ENCODE data around the gene ACOT8.

The ACOT8 gene

DNA sequence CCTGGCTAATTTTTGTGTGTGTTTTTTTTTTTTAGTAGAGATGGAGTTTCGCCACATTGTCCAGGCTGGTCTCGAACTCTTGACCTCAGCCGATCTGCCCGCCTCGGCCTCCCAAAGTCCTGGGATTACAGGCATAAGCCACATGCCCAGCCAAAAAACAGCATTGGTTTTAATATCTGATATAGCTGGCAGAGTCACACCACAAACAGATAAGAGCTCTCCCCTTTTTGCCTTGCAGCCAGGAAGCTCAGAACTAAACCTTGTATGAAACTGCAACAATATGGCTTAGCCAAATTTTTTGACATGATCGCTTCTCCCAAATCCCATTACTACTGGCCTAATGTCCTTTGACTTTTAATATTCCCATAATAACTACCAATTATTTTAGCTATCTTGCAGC, 4.9 kb downstream of the ACOT8 start:
- TF ChIP-seq TAF1 (IDR thresholded peaks at IDR 0.05; ENCODE audit: borderline replicate concordance, insufficient read depth, low read length) (no peak), POLR2AphosphoS5 (IDR thresholded peaks at IDR 0.05; ENCODE audit: low read depth, low read length) (no peak), FOXP2 (optimal IDR thresholded peaks at IDR 0.05; ENCODE audit: borderline replicate concordance, extremely low read depth, extremely low read length, insufficient read depth) (no peak)
- TF ChIP-seq, protein P1, sequence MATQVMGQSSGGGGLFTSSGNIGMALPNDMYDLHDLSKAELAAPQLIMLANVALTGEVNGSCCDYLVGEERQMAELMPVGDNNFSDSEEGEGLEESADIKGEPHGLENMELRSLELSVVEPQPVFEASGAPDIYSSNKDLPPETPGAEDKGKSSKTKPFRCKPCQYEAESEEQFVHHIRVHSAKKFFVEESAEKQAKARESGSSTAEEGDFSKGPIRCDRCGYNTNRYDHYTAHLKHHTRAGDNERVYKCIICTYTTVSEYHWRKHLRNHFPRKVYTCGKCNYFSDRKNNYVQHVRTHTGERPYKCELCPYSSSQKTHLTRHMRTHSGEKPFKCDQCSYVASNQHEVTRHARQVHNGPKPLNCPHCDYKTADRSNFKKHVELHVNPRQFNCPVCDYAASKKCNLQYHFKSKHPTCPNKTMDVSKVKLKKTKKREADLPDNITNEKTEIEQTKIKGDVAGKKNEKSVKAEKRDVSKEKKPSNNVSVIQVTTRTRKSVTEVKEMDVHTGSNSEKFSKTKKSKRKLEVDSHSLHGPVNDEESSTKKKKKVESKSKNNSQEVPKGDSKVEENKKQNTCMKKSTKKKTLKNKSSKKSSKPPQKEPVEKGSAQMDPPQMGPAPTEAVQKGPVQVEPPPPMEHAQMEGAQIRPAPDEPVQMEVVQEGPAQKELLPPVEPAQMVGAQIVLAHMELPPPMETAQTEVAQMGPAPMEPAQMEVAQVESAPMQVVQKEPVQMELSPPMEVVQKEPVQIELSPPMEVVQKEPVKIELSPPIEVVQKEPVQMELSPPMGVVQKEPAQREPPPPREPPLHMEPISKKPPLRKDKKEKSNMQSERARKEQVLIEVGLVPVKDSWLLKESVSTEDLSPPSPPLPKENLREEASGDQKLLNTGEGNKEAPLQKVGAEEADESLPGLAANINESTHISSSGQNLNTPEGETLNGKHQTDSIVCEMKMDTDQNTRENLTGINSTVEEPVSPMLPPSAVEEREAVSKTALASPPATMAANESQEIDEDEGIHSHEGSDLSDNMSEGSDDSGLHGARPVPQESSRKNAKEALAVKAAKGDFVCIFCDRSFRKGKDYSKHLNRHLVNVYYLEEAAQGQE (IDR thresholded peaks at IDR 0.05; ENCODE audit: insufficient read depth in 1 of 2, low read depth in 2 of 2, low read length in 2 of 2): no peak

DNA sequence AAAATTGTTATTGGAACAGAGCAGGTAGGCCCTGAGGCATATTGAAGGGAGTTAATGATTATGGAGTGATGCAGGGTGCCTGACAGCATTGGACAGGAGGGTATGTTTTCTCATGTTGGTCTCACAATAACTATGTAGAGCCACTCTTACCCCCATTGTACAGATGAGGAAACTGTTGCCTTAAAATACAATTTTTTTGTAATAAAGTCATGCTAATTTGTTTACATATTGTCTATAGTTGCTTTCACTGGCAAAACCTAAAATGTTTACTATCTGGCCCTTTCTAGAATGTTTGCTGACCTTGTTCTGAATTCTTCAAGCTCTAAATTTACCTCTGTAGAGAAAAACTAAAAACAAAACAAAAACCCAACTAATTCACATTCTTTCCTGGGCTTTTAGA, 5.7 kb downstream of the ACOT8 start:
- TF ChIP-seq FOXP2 (optimal IDR thresholded peaks at IDR 0.05; ENCODE audit: borderline replicate concordance, extremely low read depth, extremely low read length, insufficient read depth) (no peak), POLR2AphosphoS5 (IDR thresholded peaks at IDR 0.05; ENCODE audit: low read depth, low read length) (no peak), TAF1 (IDR thresholded peaks at IDR 0.05; ENCODE audit: borderline replicate concordance, insufficient read depth, low read length) (no peak), SIN3A (IDR thresholded peaks at IDR 0.05; ENCODE audit: borderline replicate concordance, insufficient read depth, low read length) (no peak)
- TF ChIP-seq, protein P1 (IDR thresholded peaks at IDR 0.05; ENCODE audit: insufficient read depth in 1 of 2, low read depth in 2 of 2, low read length in 2 of 2): no peak

DNA sequence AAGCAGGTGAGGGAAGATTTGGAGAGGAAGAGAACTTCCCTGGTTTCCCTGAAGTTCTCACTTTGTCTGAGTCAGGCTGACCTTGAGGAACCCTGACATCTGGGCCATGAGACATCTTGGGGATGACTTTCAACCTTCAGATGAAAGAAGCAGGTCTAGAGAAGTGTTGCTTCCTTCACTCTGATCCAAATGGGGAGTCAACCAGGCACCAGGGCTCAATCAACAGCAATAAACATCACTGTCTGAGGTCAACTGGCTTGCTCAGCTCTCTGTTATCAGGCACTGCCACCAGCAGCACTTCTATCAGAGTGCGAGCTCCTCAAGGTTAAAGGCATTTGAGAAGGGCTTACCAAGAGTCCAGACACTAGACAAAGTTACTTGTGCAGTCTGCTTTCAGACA, 6.3 kb downstream of the ACOT8 start:
- TF ChIP-seq FOXP2 (optimal IDR thresholded peaks at IDR 0.05; ENCODE audit: borderline replicate concordance, extremely low read depth, extremely low read length, insufficient read depth): no peak
- TF ChIP-seq, protein P1 (IDR thresholded peaks at IDR 0.05; ENCODE audit: insufficient read depth in 1 of 2, low read depth in 2 of 2, low read length in 2 of 2): no peak
- no peak for TF ChIP-seq TAF1 (IDR thresholded peaks at IDR 0.05; ENCODE audit: borderline replicate concordance, insufficient read depth, low read length)
- TF ChIP-seq SIN3A (IDR thresholded peaks at IDR 0.05; ENCODE audit: borderline replicate concordance, insufficient read depth, low read length): no peak
- no peak for TF ChIP-seq POLR2AphosphoS5 (IDR thresholded peaks at IDR 0.05; ENCODE audit: low read depth, low read length)

DNA sequence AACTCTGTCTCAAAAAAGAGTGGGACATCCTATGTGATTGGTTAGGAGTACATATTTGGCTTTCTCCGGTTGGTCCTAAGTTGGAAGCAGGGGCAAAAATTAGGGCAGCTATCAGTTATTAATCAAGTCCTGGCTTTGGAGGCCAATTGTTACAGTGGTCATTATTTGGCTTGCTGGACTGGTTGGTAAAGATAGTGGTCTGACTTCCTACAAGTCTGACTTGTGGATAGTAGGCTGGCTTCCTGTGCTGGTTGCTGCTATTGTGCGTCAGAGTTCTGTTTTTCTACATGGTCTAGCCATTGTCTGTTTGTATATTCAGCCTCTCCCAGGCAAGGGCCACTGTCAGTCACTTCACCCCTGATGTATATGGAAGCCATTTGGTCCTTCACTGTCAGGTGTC, 7.0 kb downstream of the ACOT8 start:
- TF ChIP-seq, protein P1 (IDR thresholded peaks at IDR 0.05; ENCODE audit: insufficient read depth in 1 of 2, low read depth in 2 of 2, low read length in 2 of 2): no peak
- no peak for TF ChIP-seq POLR2AphosphoS5 (IDR thresholded peaks at IDR 0.05; ENCODE audit: low read depth, low read length)
- no peak for TF ChIP-seq TAF1 (IDR thresholded peaks at IDR 0.05; ENCODE audit: borderline replicate concordance, insufficient read depth, low read length)
- TF ChIP-seq FOXP2 (optimal IDR thresholded peaks at IDR 0.05; ENCODE audit: borderline replicate concordance, extremely low read depth, extremely low read length, insufficient read depth): no peak
- TF ChIP-seq SIN3A (IDR thresholded peaks at IDR 0.05; ENCODE audit: borderline replicate concordance, insufficient read depth, low read length): no peak

DNA sequence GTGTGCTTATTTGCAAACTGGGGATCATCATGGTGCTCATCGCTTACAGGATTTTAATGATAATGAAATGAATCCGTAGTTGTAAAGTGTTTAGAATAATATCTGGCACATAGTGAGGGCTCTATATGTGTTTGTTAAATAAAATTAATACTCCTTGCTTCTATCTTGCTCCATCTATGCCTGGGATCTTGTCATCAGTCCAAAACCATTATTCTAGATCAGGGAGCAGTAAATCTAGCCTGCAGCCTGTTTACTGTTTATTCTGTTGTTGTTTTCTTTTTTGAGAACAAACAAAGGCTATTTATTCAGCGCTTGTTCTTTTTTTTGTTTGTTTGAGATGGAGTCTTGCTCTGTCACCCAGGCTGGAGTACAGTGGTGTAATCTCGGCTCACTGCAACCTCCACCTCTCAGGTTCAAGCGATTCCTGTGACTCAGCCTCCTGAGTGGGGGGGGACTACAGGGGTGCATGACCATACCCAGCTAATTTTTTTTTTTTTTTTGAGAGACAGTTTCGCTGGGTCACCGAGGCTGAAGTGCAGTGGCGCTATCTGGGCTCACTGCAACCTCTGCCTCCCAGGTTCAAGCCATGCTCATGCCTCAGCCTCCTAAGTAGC, 8.1 kb downstream of the ACOT8 start:
- TF ChIP-seq POLR2AphosphoS5 (IDR thresholded peaks at IDR 0.05; ENCODE audit: low read depth, low read length) (no peak), SIN3A (IDR thresholded peaks at IDR 0.05; ENCODE audit: borderline replicate concordance, insufficient read depth, low read length) (no peak), FOXP2 (optimal IDR thresholded peaks at IDR 0.05; ENCODE audit: borderline replicate concordance, extremely low read depth, extremely low read length, insufficient read depth) (no peak), TAF1 (IDR thresholded peaks at IDR 0.05; ENCODE audit: borderline replicate concordance, insufficient read depth, low read length) (no peak)
- TF ChIP-seq, protein P1 (IDR thresholded peaks at IDR 0.05; ENCODE audit: insufficient read depth in 1 of 2, low read depth in 2 of 2, low read length in 2 of 2): no peak

All from PFSK-1 (cell line).